CD4-positive, alpha-beta T cell treated with Interleukin-4 for 1 hour (primary cell): ENCODE results near the gene CRYBA2.

ENCODE experiments used
- DNase-seq, 2 donors: peaks; one replicate each; pipeline ENCODE4 v3.0.0-alpha.2; 2020 to 2022

Gene CRYBA2, protein sequence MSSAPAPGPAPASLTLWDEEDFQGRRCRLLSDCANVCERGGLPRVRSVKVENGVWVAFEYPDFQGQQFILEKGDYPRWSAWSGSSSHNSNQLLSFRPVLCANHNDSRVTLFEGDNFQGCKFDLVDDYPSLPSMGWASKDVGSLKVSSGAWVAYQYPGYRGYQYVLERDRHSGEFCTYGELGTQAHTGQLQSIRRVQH

DNA sequence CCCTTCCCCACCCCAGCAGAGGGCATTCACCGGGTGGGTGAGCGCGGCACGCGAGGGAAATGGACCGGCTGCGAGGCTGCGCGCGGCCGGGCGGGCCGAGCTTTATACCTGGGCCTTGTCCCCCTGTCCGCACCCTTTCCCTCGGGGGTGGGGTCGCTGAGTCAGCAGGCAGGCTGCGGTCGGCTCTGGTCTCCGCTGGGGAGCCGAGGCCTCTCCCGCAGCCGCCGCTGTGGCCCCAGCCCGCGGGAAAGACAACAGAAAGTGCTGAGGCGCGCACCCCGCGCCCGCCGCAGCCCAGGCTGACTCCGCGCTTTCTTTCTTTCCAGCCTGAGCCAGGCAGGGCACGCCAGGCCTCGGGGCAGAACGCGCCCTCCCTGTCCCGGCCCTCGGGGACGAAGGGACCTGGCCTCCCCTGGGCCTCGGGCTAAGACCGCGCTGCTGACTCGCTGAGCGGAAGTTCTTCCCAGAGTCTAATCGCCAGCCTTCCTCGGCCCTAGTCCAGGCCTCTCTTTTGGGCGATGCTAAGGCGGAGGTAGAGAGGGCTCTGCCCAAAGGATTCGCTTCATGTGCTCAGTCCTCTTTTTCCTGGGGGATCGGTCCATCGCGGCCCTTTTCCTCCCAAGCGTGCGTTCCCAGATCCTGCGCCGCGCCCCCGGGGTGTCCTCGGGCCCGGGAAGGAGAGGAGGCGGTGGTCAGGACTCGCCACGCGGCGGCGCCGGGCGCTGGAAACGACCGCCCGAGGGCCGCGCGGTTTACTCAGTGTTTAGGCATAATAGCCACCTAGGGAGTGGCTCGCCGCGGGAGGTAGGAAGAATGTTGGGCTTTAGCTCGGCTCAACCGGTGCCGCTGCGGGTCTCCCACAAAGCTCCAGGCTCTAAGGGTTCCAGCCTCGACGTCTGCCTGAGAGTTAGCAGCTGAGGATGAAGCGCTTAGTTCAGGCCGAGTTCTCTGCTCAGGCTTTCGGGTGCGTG lies at the start of gene CRYBA2:
TSS of gene CRYBA2 (minus strand) at position 78 of the 971 bp plus-strand sequence. CDS start 246 bp downstream, outside the sequence.
- DNase-seq: no peak

DNA sequence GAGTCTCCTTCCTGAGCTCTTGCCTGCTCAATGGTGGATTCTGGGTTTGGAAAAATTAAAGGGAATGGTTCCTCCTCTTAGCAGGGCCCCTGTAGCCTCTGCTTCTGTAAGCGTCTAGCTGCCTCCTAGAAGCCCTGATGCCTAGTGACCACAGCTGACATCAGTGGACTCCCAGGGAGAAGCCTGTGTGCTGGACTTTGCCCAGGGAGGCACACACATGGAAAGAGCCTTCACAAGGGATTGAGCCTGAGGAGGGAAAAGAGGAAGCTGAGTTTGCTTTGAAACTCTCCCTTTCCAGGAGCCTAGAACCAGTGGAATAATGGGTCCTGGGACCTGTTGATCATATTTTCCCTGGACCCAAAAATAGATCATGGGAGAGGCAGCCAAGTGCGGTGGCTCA lies 49.5 kb upstream of the CRYBA2 start:
- no peak for DNase-seq

DNA sequence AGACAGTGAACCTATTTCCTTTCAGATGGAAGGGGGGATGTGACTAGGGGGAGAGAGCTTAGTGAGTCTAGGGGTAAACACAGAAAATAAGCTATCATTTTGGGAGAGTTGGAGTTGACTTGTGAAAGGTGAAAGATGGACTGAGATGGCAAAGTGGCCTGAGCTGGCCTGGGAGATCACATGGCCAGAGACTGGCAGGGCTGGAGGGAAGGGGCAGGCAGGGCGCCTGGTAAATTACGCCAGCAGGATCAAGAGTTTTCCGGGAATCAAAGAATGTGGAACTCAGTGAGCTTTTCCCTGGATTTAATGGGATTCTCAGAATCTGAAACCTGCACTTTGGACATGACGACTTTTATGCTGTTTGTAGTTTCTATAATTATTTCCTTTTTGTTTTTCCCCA lies 48.9 kb upstream of the CRYBA2 start:
- DNase-seq: no peak

DNA sequence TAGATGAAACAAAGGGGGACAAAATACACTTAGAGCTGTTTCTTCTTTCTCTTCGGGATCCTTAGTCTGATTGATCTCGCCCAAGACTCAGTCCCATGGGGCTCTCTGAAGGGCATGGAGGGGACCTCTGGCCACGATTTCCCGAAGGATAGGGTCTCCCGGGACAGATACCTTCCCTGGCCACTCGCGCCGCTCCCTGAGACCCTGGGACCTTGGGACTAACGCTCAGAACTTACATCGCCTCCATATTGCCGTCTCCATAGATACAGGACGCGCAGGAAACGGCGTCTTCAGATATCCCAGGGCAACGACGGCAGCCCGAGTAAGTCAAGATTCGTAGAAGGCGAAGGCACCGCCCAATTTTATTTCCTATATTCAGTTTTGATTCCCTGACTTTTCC lies 48.0 kb upstream of the CRYBA2 start, which contains the start of gene CFAP65:
TSS of gene CFAP65 (minus strand) at position 265 of the 400 bp plus-strand sequence. CDS start 2,468 bp downstream, outside the sequence.
- DNase-seq: peak in 1 of 2 donors; percentile 27

DNA sequence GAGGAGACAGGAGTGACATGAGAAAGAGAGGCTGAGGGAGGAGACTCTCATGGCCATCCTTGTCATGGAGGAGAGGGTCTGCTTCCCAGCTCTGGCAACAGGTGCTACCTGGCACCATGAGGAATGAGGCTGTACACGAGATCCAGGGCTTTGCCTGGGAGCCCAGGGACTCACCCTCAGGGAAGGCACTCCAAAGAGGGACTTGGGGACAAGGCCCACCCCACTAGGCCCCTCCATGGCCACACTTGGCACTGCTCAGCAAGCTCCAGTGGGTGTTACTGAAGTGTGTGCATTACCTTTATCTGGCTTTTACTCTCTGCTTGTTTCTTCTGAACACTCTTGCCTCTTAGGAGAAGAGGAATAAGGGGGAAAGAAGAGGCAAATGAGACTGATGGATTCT lies 45.4 kb upstream of the CRYBA2 start:
- no peak for DNase-seq

DNA sequence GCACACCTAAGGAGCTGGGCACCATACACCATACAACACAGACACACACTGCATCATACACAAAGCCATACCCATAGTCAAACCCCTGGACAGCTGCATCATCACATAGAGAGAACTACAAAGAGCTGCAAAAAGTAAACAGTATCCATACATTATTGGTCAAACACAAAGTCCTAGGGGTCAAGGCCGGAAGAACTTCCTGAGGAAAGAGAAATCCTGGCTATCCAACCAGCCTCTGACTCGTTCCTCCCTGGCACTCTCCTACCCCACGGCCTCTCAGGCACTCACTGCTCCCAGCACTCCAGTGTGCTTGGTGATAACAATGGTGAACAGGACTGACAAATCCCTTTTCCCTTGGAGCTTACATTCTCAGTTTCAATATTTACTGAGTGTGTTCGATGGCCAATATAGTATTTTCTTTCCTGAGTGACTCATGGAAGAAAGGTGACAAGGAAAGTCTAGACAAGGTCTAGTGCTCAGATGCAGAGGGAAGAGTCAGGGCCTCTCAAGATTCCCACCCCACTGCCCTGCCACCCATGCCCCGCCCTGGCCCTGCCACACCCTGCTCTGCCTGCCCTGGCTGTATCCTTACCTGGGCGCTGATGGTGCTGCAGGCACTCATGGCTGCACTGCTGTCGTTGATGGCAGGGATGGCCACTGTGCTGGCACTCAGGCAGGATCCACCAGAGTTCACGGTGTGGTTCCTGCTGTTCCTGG lies 44.7 kb upstream of the CRYBA2 start:
- DNase-seq: no peak

DNA sequence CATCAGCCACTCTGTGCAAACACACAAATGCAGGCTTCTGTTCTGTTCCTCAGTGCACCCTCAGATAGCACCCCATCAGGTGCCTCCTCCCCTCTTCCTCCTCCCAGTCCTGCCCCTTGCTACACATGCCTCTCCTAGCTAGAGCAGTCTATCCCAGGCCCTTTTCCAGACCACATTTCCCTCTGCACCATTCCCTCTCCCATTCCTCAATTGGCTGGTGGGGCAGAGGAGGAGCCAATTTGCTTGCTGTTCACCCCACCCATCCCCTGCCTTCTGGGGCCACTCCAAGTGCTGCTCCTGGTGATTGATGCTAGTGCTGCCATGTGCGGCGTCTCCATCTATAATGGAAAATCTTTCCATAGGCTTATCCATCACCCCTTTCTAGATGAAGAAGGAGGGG lies 42.7 kb upstream of the CRYBA2 start:
- DNase-seq: no peak

DNA sequence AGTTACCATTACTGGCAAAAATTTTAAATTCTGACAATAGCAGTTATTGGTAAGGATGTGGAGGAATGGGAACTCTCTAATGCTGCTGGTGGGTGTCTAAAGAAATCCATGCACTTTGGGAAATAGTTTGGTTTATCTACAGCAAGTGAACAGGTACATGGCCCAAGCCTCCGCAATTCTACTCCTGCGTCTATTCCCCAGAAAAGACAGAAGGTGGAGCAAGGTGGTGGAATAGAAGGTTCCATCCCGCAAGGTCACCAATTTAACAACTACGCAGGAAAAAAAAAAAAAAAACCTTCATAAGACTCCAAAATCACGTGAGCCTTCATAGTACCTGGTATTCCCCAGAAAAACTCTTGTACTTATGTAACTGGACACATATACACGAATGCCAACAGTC lies 41.6 kb upstream of the CRYBA2 start:
- DNase-seq: no peak

DNA sequence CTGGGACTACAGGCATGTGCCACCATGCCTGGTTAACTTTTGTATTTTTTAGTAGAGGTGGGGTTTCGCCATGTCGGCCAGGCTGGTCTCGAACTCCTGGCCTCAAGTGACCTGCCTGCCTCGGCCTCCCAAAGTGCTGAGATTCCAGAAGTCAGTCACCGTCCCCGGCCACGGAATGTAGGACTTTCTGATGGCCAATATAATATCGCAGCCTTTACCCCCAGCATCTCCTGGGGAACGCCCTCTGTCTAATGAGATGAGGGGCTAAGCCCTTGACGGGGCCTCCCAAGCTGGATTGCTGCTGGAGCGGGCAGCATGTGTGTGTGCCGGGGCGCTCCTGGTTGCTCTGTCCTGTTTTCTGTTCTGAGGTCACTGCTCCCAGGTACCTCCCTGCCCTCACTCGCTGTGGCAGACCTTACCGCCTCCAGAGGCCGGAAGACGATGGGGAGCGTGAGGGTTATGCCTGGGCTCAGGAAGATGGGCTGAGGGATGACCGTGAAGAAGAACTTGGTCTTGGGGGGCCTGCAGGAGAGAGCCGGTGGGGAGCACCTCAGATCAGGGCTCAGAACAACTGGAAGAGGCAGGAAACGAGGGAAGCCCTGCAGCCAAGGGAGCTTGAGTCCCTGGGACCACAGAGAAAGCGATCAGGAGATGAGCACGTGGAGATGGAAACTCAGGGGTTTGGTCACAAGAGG lies 39.0 kb upstream of the CRYBA2 start:
- DNase-seq: no peak

DNA sequence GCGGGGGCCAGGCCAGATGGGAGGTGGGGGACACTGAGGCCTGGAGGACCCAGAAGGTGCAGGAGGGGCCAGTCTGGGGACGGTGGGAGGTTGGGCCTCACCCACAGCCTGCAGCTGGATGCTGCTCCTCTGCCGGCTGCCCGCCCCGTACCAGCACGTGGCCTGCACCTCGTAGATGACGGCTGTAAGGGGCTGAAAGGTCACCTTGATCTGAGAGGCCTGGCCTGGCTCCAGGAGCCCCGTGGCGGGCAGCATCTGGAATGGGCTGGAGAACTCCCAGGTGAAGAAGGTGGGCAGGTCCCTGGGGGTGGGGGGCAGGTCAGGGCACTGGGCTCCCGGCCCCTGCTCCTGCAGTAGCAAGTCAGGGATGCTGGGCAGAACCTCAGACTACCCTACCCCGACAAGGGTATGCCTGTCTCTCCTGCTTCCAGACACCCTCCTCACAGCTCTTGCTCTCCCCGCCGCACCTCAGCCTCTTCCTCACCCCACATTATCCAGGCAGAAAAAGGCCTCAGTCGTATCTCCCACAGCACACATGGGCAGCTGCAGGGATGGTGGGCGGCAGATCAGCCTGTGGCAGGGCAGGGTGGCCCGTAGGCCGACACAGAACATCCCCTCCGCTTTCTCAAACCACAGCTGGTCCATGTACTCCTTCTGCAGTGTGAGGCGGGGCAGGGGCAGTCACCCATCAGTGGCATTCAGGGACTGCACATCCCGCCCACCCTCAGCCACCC lies 38.0 kb upstream of the CRYBA2 start:
- no peak for DNase-seq

DNA sequence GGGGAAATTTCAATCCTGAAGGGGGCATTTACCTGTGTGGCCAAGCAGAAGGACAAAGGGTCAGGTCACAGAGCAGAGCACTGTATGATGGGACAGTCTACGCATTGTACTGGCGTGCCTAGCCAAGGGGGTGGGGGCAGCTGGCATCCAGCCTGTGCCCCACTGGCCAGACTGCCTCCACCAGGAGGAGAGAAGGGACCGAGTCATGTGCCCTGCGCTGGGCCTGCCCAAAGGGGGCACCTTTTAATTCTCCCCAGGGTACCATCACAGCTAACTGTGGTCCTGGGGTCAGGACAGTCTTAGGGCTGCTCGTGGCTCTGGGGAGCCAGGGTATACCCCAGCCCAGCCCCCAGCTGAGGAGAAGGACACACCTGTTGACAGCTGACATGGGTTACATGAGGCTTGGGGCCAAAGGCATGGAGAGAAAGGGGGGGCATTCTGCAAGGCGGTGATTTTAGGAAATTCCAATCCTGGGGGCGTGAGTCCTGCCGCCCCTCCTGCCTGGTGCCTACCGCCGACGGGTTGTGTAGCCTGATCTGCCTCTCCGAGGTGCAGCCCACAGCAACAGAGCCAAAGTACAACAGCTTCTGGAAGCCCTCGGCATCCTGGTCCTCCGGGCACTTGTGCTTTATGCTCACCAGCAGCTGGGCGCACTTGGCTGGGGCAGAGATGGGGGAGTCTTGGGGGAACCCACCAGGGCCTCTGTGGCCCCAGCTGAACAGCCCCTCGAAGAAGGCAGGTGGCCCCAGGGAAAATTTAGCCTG lies 37.1 kb upstream of the CRYBA2 start:
- no peak for DNase-seq

DNA sequence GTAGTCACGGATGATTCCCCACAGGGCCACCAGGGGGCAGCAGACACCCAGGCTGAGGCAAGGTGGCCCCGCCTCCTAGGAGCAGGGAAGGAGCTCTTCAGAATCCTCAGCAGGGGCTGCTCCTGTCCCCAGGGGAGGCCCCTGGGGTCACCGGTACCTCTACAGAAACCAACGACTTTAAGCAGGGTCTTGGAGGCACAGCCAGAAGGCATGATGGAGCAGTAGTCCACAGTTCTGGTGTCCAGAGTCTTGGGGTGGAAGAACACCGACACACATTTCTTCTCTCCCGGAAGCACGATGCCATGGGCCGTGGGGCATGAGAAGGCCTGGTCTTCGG lies 36.6 kb upstream of the CRYBA2 start:
- peak; percentile 72 for DNase-seq

DNA sequence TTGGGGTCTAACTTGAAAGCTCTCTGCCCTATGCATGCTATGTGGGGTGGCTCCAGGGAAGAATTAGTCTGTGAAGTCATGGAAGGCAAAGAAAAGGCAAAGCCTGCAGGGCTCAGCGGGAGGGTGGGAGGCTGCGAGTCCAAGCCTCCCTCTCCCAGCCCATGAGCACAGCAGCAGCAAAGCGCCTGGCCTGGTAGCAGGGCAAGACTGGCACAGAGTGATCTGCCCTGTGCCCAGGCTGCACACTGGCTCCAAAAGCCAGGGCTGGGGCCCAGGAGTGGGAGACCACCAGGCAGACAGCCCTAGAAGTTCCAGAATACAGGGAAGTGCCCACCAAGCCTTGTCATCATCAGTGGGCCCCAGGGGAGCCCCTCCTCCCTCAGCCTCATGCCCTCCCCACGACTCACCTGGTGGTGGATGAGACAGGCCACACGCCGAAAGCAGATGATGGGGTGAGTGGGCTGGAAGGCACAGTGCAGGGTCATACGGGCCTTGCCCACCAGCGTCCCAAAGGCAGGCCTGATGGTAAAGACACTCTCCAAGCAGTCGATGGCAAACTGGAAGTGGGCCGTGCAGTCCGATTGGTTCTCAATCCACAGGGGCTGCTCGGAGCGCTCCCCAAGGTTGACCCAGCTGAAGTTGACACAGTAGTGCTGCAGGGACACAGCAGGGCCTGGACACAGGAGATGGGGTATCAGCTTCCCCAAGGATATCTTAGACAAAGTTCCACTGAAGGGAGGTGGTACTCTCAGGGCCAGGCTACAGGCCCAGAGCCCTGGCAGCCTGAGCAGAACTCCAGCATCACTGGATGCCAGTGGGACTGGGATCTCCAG lies 36.0 kb upstream of the CRYBA2 start:
- no peak for DNase-seq

DNA sequence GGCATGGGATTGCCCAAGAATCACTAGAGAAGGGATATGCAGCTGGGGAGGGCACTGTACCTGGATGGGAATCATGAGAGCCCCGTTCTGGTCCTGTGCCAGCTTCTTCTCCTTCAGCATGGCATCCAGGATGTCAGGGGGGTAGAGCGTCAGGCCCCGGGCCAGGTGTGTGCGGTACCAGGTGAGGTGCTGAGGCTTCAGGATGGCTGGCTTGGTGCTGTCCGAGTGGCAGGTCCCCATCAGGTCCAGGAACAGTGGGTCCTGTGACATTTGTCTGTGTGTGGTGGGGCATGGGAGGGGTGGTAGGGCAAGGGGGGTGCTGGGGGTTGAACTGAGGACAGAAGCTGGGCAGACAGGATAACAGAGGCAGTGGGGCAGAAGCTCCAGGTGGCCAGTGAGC lies 34.9 kb upstream of the CRYBA2 start:
- DNase-seq: no peak

DNA sequence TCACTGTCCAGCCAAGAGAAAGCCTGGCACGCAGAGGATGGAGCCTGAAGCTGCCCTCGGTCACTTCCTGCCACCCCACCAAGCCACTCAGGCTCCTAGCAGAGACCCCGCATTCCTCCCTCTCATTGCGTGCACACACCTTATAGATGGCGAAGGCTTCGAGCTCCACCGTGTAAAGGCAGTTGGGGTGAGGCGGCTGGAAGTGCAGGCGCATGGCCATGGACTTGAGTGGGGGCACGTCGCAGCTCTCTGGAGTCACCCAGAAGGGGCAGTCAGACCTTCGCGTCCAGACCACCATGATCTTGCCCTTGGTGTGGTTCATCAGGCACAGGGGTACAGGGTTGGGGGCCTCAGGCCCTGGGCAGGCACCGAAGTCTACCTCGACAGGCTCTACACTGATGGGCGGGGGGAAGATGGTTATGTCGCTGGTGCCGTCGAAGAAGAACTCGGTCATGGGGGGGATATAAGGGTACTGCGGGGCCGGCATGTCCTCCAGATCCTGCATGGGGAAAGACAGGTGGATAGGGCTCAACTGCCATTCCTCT lies 34.4 kb upstream of the CRYBA2 start:
- no peak for DNase-seq

DNA sequence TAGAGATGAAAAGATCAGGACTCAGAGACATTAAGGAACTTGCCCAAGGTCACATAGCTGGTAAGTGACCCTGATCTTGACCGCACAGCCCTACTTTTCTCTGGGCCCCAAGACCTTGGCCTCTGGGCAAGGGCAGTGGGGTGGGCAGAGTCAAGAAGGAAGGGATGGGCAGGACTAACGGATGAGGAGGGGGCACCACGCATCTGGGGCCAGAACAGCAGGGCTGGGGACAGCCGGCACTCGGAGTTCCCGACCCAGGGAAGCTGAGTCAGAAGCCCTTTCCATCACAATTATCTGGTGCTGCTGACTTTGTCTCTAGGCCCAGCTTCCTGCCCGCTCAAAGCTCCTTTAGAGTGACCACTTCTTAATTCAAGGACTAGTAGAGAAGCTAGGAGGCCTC lies 33.7 kb upstream of the CRYBA2 start:
- no peak for DNase-seq

DNA sequence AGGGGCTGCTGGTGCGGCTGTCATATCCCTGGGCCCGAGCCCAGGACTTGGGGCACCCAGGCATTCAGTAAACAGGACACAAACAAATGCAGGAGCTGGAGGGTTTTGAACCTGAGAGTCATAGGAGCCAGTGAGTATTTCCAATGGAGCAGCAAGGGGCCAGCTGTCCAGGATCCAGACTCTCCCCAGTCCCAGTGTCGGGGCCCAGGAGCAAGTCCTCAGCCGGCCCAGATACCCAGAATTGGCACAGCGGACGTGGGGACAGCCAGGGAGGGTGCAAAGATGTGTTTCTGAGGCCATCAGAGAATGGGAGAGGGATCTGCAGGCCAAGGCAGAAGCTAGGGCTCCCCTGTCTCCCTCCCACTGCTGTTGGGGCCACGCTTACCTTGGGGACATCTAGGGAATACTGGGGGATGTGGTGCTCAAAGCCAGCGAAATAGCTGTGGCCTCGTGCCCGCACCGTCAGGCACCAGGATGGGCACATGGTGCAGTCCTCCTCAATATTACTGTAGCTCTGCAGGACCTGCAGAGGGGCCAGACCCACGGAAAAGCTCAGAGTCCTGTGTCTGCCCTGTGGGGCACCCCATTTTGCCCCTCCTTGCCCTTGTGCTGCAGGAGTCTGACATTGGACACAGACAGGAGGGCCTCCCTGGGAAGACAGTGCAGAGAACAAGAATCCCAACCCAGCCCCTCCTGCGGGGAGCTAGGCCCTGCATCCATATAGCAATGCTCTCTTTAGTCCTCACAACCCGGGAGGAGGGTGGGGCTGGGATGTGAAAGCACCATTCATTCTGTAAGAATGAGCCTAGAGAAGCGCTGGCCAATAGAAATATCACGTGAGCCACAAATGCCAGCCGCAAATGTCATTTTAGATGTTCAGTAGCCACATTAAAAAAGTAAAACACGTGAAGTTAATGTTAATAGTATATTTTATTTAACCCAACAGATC lies 32.7 kb upstream of the CRYBA2 start:
- no peak for DNase-seq

DNA sequence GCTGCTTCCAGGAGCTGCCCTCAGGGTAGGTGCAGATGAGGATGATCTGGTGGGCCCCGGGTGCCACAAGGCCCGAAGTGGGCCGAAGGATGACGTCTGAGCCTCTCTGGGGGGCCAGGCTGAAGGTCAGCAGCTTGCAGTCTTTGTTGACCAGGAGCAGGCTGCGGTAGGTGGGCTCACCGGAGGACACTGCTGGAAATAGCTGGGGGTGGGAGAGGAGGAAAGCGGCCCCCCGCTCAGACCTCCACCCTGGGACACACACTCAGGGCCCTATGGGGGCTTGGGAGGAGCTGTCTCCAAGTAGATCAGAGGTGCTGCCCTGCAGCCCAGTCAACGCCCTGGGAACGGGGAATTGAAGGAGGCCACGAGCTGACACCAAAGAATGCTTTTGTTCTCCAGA lies 30.8 kb upstream of the CRYBA2 start:
- no peak for DNase-seq

DNA sequence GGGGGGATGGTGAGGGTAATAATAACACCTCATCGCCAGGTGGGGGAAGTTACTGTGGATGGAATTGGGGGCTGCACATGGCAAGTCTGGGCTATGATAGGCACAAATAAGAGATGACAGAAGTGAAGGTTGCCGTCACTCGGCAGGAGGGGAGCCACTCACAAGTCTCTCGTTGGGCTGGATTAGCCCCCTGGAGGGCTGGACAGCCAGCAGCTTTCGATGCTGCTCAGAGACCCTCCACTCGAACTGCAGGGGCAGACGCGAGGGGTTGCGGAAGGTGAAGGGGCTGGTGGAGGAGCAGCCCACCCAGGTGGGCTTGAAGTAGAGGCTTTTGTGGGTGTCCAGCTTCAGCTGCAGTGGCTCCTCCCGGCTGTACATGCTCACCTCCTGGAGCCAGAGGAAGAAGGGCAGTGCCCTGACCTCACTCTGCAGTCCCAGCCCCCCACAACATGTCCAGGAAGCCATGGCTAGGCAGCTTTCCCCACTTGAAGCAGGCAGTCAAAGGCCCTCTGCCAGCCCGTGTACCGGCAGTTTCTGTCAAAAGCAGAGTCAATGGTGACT lies 29.9 kb upstream of the CRYBA2 start:
- DNase-seq: no peak
